Glutamatergic neuron (in vitro differentiated cells): ENCODE data around the gene TIAL1. TPM values are rescaled to one million over a fixed set of nuclear protein-coding genes. Genes with fewer than 3 reads are reported as not detected.
"Not testable (repeated sequence)": the region's sequence is repeated elsewhere in the genome, so short reads cannot be mapped to it uniquely, and the experiment has no call there.

Experiments used
- DNase-seq: peaks from one replicate; pipeline ENCODE4 v3.0.0; 2022
- H3K27ac Mint-ChIP-seq: one replicate; pipeline ENCODE4 v1.8.0; 2020; ENCODE audit warnings: mild to moderate bottlenecking, mixed read lengths, inconsistent platforms; ENCODE audit not compliant: unreplicated experiment
- H3K27me3 Mint-ChIP-seq: one replicate; pipeline ENCODE4 v1.8.0; 2020; ENCODE audit warnings: mild to moderate bottlenecking, moderate library complexity, mixed read lengths, inconsistent platforms; ENCODE audit not compliant: unreplicated experiment
- H3K36me3 Mint-ChIP-seq: one replicate; pipeline ENCODE4 v1.8.0; 2020; ENCODE audit warnings: mild to moderate bottlenecking, mixed read lengths, inconsistent platforms; ENCODE audit not compliant: unreplicated experiment
- H3K4me1 Mint-ChIP-seq: one replicate; pipeline ENCODE4 v1.8.0; 2020; ENCODE audit warnings: mild to moderate bottlenecking, low read depth, mixed read lengths, inconsistent platforms; ENCODE audit not compliant: unreplicated experiment
- H3K4me3 Mint-ChIP-seq: one replicate; pipeline ENCODE4 v1.8.0; 2020; ENCODE audit warnings: mild to moderate bottlenecking, mixed read lengths, inconsistent platforms; ENCODE audit not compliant: unreplicated experiment
- H3K9me3 Mint-ChIP-seq: one replicate; pipeline ENCODE4 v1.8.0; 2020; ENCODE audit warnings: mild to moderate bottlenecking, moderate library complexity, mixed read lengths, inconsistent platforms; ENCODE audit not compliant: unreplicated experiment
- CTCF ChIP-seq: fragments of 200-600 bp; sonication (generic); IDR thresholded peaks from one replicate; pipeline ENCODE4 v1.5.0; 2021; ENCODE audit not compliant: partially characterized antibody, unreplicated experiment
- total RNA-seq: library from RNA; stranded (reverse); fragmentation: NEBNext Ultra II Directional; extraction: Animal tissue kit (Norgen Biotek cat#: 25700); gene quantifications from one replicate; pipeline ENCODE4 v1.2.1, GENCODE V29; 2021; ENCODE audit not compliant: unreplicated experiment

TIAL1 gene
- total RNA-seq, 1 donor from 2014 or later = 216 TPM

GRCh38 chr10:119620241-119621077 lies 23.7 kb upstream of the TIAL1 start:
- peaks cover 2% of the 10 kb centered on the region for H3K4me1 Mint-ChIP-seq
- H3K36me3 Mint-ChIP-seq = peaks cover 4% of the 10 kb centered on the region
- no peak overlapping the region for H3K4me3 Mint-ChIP-seq
- H3K27ac Mint-ChIP-seq = no peak overlapping the region
- TF ChIP-seq CTCF = no peak
- H3K27me3 Mint-ChIP-seq = no peaks in the 10 kb centered on the region
- no peak for DNase-seq
- no peaks in the 10 kb centered on the region for H3K9me3 Mint-ChIP-seq

- H3K4me1 Mint-ChIP-seq, H3K4me3 Mint-ChIP-seq, H3K27me3 Mint-ChIP-seq, H3K9me3 Mint-ChIP-seq, DNase-seq, H3K27ac Mint-ChIP-seq, H3K36me3 Mint-ChIP-seq: not testable (repeated sequence)
Observed at GRCh38 chr10:119619811-119620210, 23.0 kb upstream of the TIAL1 start.

- Mint-ChIP-seq H3K27me3 (no peaks in the 10 kb centered on the region), H3K9me3 (no peaks in the 10 kb centered on the region), H3K36me3 (peaks cover 4% of the 10 kb centered on the region), H3K27ac (no peak overlapping the region), H3K4me3 (no peak overlapping the region), H3K4me1 (peaks cover 2% of the 10 kb centered on the region)
- TF ChIP-seq CTCF = no peak
- no peak for DNase-seq
Observed at GRCh38 chr10:119619215-119619614, 22.5 kb upstream of the TIAL1 start.

GRCh38 chr10:119616882-119617570 lies 20.3 kb upstream of the TIAL1 start:
- peaks cover 2% of the 10 kb centered on the region for H3K9me3 Mint-ChIP-seq

GRCh38 chr10:119614686-119615085 lies 17.9 kb upstream of the TIAL1 start:
- no peak for TF ChIP-seq CTCF
- no peaks in the 10 kb centered on the region for H3K4me1 Mint-ChIP-seq
- peaks cover 14% of the 10 kb centered on the region for H3K36me3 Mint-ChIP-seq
- peaks cover 5% of the 10 kb centered on the region for H3K9me3 Mint-ChIP-seq
- H3K27ac Mint-ChIP-seq = no peak overlapping the region
- no peak overlapping the region for H3K4me3 Mint-ChIP-seq
- DNase-seq = no peak
- peaks cover 2% of the 10 kb centered on the region for H3K27me3 Mint-ChIP-seq

More at GRCh38 chr10:119616882-119617570, 20.3 kb upstream of the TIAL1 start:
- DNase-seq = peak; percentile 21
- H3K4me3 Mint-ChIP-seq = no peak overlapping the region
- H3K27me3 Mint-ChIP-seq = peaks cover 2% of the 10 kb centered on the region
- H3K27ac Mint-ChIP-seq = no peak overlapping the region
- peaks cover 2% of the 10 kb centered on the region for H3K4me1 Mint-ChIP-seq
- peaks cover 4% of the 10 kb centered on the region for H3K36me3 Mint-ChIP-seq
- no peak for TF ChIP-seq CTCF
